HepG2 (cell line): ENCODE measurements around the gene PTPRD.

Source experiments
- NFKBIZ ChIP-seq: IDR thresholded peaks from 2 replicates; pipeline ENCODE4 v1.6.1; 2018; ENCODE audit warnings: missing genetic modification reagents, missing compliant biosample characterization
- PLSCR1 ChIP-seq: sonication (generic); formaldehyde crosslinking; IDR thresholded peaks from 2 replicates; pipeline ENCODE4 v1.5.0; 2020; ENCODE audit warnings: missing genetic modification reagents, mild to moderate bottlenecking, borderline replicate concordance
- POLR2A ChIP-seq, 2 experiments: IDR thresholded peaks; 2 replicates each; pipeline ENCODE4 v1.6.1; 2011; ENCODE audit warnings: low read depth in 2 of 2, low read length in 2 of 2, mild to moderate bottlenecking in 1 of 2, moderate library complexity in 1 of 2; ENCODE audit not compliant: insufficient read depth in 1 of 2
- TFDP2 ChIP-seq: sonication (generic); formaldehyde crosslinking; IDR thresholded peaks from 2 replicates; pipeline ENCODE4 v1.4.0; 2020; ENCODE audit warnings: missing genetic modification reagents
- ZFP1 ChIP-seq: IDR thresholded peaks from 2 replicates; pipeline ENCODE4 v1.6.1; 2016
- ZNF253 ChIP-seq: sonication (generic); formaldehyde crosslinking; IDR thresholded peaks from 2 replicates; pipeline ENCODE4 v1.8.0; 2022; ENCODE audit warnings: mild to moderate bottlenecking, missing genetic modification reagents, borderline replicate concordance
- ZNF552 ChIP-seq: sonication (generic); formaldehyde crosslinking; IDR thresholded peaks from 2 replicates; pipeline ENCODE4 v1.9.0; 2022; ENCODE audit warnings: missing genetic modification reagents, mild to moderate bottlenecking, borderline replicate concordance
- ZNF720 ChIP-seq: sonication (generic); formaldehyde crosslinking; IDR thresholded peaks from 2 replicates; pipeline ENCODE4 v1.4.0; 2020; ENCODE audit warnings: missing genetic modification reagents

- no peak for TF ChIP-seq POLR2A (IDR thresholded peaks at IDR 0.05; ENCODE audit: insufficient read depth in 1 of 2, low read depth in 2 of 2, low read length in 2 of 2)
- no peak for TF ChIP-seq ZNF552
- no peak for TF ChIP-seq NFKBIZ (CRISPR knock-in tag)
- no peak for TF ChIP-seq PLSCR1 (CRISPR knock-in tag)
- no peak for TF ChIP-seq ZNF720 (CRISPR knock-in tag)
- TF ChIP-seq TFDP2 (CRISPR knock-in tag), result no peak
- no peak for TF ChIP-seq ZNF253 (CRISPR knock-in tag)
- no peak for TF ChIP-seq ZFP1
Observed at GRCh38 chr9:10079284-10079964, 533.4 kb downstream of the PTPRD start.
